Fibroblast of pulmonary artery (primary cell): ENCODE data around the gene ANKRD12.

Source experiments
- DNase-seq: peaks from one replicate; pipeline ENCODE4 v3.0.0-alpha.2; 2010; ENCODE audit warnings: low read depth
- H3K4me3 ChIP-seq: replicated peaks from 2 replicates; pipeline ENCODE4 v1.5.1; 2011; ENCODE audit warnings: low read depth, mild to moderate bottlenecking, control low read depth, low read length, moderate library complexity
- TF ChIP-seq, protein P1 (sequence below): IDR thresholded peaks from 2 replicates; pipeline ENCODE4 v1.5.1; 2011; ENCODE audit warnings: mild to moderate bottlenecking, control low read depth, low read length, inconsistent platforms; ENCODE audit errors: missing control alignments

Gene ANKRD12

DNA sequence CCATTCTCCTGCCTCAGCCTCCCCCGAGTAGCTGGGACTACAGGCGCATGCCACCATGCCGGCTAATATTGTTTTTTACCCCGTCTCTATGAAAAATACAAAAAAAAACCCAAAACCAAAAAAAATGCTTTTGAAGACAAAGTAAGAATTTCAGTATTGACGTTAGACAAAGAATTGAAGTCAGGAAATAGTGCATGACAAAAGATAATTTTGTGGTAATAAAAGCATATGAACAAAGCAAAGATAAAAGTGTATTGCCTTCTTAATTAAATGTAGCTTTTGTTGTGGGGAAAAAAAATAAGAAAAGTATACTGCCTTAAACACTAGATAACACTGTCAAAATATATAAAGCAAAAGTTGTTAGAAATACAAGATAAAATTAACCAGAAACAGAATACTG is 86.8 kb downstream of the ANKRD12 start:
- DNase-seq: no peak
- no peak overlapping the region for H3K4me3 ChIP-seq
- TF ChIP-seq, protein P1, sequence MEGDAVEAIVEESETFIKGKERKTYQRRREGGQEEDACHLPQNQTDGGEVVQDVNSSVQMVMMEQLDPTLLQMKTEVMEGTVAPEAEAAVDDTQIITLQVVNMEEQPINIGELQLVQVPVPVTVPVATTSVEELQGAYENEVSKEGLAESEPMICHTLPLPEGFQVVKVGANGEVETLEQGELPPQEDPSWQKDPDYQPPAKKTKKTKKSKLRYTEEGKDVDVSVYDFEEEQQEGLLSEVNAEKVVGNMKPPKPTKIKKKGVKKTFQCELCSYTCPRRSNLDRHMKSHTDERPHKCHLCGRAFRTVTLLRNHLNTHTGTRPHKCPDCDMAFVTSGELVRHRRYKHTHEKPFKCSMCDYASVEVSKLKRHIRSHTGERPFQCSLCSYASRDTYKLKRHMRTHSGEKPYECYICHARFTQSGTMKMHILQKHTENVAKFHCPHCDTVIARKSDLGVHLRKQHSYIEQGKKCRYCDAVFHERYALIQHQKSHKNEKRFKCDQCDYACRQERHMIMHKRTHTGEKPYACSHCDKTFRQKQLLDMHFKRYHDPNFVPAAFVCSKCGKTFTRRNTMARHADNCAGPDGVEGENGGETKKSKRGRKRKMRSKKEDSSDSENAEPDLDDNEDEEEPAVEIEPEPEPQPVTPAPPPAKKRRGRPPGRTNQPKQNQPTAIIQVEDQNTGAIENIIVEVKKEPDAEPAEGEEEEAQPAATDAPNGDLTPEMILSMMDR: no peak

GRCh38 chr18:9226463-9226862 is 89.9 kb downstream of the ANKRD12 start:
- H3K4me3 ChIP-seq: no peak overlapping the region
- TF ChIP-seq, protein P1: no peak
- no peak for DNase-seq

- H3K4me3 ChIP-seq: no peak overlapping the region
- no peak for DNase-seq
- TF ChIP-seq, protein P1: no peak
Measured at GRCh38 chr18:9231852-9232486, 95.4 kb downstream of the ANKRD12 start.

DNA sequence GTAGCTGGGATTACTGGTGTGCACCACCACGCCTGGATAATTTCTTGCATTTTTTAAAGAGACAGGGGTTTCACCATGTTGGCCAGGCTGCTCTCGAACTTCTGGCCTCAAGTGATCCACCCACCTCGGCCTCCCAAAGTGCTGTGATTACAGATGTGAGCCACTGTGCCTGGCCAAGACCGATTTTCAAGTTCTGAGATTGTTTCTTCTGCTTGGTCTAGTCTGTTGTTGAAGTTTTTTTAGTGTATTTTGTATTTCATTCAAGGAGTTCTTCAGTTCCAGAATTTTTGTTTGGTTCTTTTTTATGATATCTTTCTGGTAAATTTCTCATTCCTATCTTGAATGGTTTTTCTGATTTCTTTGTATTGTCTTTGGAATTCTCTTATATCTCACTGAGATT is 96.4 kb downstream of the ANKRD12 start:
- TF ChIP-seq, protein P1: no peak
- no peak overlapping the region for H3K4me3 ChIP-seq
- no peak for DNase-seq

DNA sequence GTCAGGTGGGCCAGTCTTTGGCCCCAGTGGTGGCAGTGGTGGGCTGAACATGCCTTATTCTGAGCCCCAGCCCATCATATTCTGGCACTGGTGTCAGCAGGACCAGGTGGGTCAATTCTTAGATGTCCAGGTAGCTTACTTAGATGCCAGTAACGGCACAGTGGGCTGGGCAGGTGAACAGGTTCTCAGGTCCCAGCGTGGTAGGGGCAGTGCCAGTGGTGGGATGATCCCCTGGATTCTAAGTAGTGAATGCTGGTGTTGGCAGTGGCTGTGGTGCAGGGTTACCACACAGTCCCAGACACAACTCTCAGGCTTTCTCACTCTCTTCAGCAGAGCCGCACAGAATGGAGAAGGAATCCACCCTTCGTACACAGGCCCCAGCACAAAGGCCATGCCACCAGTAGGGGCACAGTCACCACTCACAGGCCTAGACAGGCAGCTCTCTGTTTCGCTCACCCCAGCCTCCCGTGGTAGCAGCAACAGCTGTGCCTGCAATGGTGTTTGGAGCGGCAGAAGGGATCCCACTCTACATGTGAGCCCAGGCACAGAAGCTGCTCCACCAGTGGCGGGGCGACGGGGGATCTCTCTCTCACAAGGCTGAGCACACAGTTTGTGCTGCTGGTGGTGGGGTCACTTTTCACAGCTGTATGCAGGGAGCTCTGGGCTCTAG is 97.3 kb downstream of the ANKRD12 start:
- TF ChIP-seq, protein P1: no peak
- DNase-seq: no peak
- H3K4me3 ChIP-seq: no peak overlapping the region

- TF ChIP-seq, protein P1: no peak
- no peak overlapping the region for H3K4me3 ChIP-seq
- DNase-seq: no peak
Measured at GRCh38 chr18:9234528-9234927, 97.9 kb downstream of the ANKRD12 start.

- H3K4me3 ChIP-seq: no peak overlapping the region
- DNase-seq: no peak
- TF ChIP-seq, protein P1: no peak
Measured at GRCh38 chr18:9237981-9238380, 101.4 kb downstream of the ANKRD12 start.
